Endothelial cell of umbilical vein (primary cell): ENCODE results near the gene WWC1. TPM values are rescaled to one million over a fixed set of nuclear protein-coding genes. Genes with fewer than 3 reads are reported as not detected.

ENCODE experiments used
- BruUV-seq: library from RNA; stranded (reverse); fragments of 400-500 nt; replicated peaks from 2 replicates; lab custom pipeline; 2021; lab: Mats Ljungman, UMichigan
- CTCF ChIA-PET: fragments of 300-600, 350-600 bp; sonication (Branson Sonifier 250); formaldehyde crosslinking; loops from one replicate; lab custom pipeline; 2021; ENCODE audit warnings: antibody characterized with exemption, inconsistent platforms; lab: Charles Lee
- POLR2A ChIA-PET: fragments of 300-600, 350-600 bp; sonication (Branson Sonifier 250); formaldehyde crosslinking; loops from one replicate; lab custom pipeline; 2021; ENCODE audit warnings: antibody characterized with exemption, inconsistent platforms; lab: Charles Lee
- DNase-seq: peaks from one replicate; pipeline ENCODE4 v3.0.0-alpha.2; 2011; ENCODE audit warnings: low read depth, low spot score
- FAIRE-seq: peaks from 2 replicates; lab custom pipeline; 2011; peaks lifted over from hg19 to GRCh38; lab: Jason Lieb, UNC
- H2AFZ ChIP-seq: 2 replicates; pipeline ENCODE4 v1.6.0; 2012; ENCODE audit warnings: low read depth, low read length, control low read depth, inconsistent platforms
- H3K27ac ChIP-seq: 2 replicates; pipeline ENCODE4 v1.5.1; 2011; ENCODE audit warnings: low read depth, mild to moderate bottlenecking, control low read depth, low read length, moderate library complexity; ENCODE audit not compliant: insufficient read depth
- H3K27me3 ChIP-seq, 2 experiments: 2 replicates each; pipeline versions ENCODE4 v1.6.0 to v1.6.1; 2011; ENCODE audit warnings: low read length in 2 of 2, mixed read lengths in 1 of 2; ENCODE audit not compliant: control insufficient read depth in 2 of 2, insufficient read depth in 2 of 2
- H3K36me3 ChIP-seq, 2 experiments: 2 replicates in 1 of 2; 3 replicates in 1 of 2; pipeline ENCODE4 v1.5.1; 2011; ENCODE audit warnings: low read length in 2 of 2, mild to moderate bottlenecking in 1 of 2, moderate library complexity in 1 of 2; ENCODE audit not compliant: control insufficient read depth in 2 of 2, insufficient read depth in 2 of 2; ENCODE audit errors: extremely low read depth in 1 of 2
- H3K4me1 ChIP-seq: 3 replicates; pipeline ENCODE4 v1.5.1; 2011; ENCODE audit warnings: mild to moderate bottlenecking, low read length; ENCODE audit not compliant: control insufficient read depth, insufficient read depth; ENCODE audit errors: extremely low read depth
- H3K4me2 ChIP-seq: 2 replicates; pipeline ENCODE4 v1.6.1; 2011; ENCODE audit warnings: low read length, control low read depth, mixed read lengths; ENCODE audit not compliant: insufficient read depth
- H3K4me3 ChIP-seq, 3 experiments: fragments of 200-600 bp in 1 of 3; sonication (generic), shearing (Covaris generic) in 1 of 3; replicated peaks in 1 of 3; 2 replicates each; pipeline ENCODE4 v1.5.1; 2011 to 2016; ENCODE audit warnings: control low read depth in 3 of 3, low read length in 3 of 3, mild to moderate bottlenecking in 2 of 3, inconsistent platforms in 1 of 3, low read depth in 1 of 3, moderate library complexity in 1 of 3; ENCODE audit not compliant: insufficient read depth in 1 of 3
- H3K79me2 ChIP-seq: 2 replicates; pipeline ENCODE4 v1.6.0; 2012; ENCODE audit warnings: low read length, inconsistent platforms; ENCODE audit not compliant: control insufficient read depth, insufficient read depth
- H3K9ac ChIP-seq: replicated peaks from 2 replicates; pipeline ENCODE3; 2011; ENCODE audit warnings: low read length, control low read depth; ENCODE audit not compliant: insufficient read depth; ENCODE audit errors: extremely low read depth
- H3K9me1 ChIP-seq: replicated peaks from 3 replicates; pipeline ENCODE4 v1.6.0; 2011; ENCODE audit warnings: mild to moderate bottlenecking, low read length; ENCODE audit not compliant: control insufficient read depth, insufficient read depth; ENCODE audit errors: extremely low read depth
- H3K9me3 ChIP-seq: replicated peaks from 2 replicates; pipeline ENCODE4 v1.5.1; 2012; ENCODE audit warnings: low read length, inconsistent platforms; ENCODE audit not compliant: control insufficient read depth, insufficient read depth
- H4K20me1 ChIP-seq: replicated peaks from 2 replicates; pipeline ENCODE3; 2011; ENCODE audit warnings: mild to moderate bottlenecking, low read length; ENCODE audit not compliant: control insufficient read depth, insufficient read depth; ENCODE audit errors: extremely low read depth
- EZH2 ChIP-seq: IDR thresholded peaks from 2 replicates; pipeline ENCODE4 v1.6.1; 2012; ENCODE audit warnings: borderline replicate concordance, low read depth, mild to moderate bottlenecking, moderate library complexity, low read length, inconsistent platforms; ENCODE audit not compliant: severe bottlenecking
- FOS ChIP-seq: IDR thresholded peaks from 2 replicates; pipeline ENCODE4 v1.6.1; 2011; ENCODE audit warnings: mild to moderate bottlenecking, low read length, moderate library complexity, borderline replicate concordance; ENCODE audit not compliant: insufficient read depth
- GATA2 ChIP-seq: IDR thresholded peaks from 2 replicates; pipeline ENCODE4 v1.7.0; 2011; ENCODE audit warnings: low read depth, mild to moderate bottlenecking, moderate library complexity, mixed read lengths, low read length; ENCODE audit not compliant: insufficient read length, insufficient read depth
- JUN ChIP-seq: IDR thresholded peaks from 2 replicates; pipeline ENCODE4 v1.6.1; 2011; ENCODE audit warnings: borderline replicate concordance, low read depth; ENCODE audit not compliant: insufficient read length, insufficient read depth
- MYC ChIP-seq: IDR thresholded peaks from one replicate; pipeline ENCODE4 v1.6.1; 2011; ENCODE audit warnings: mild to moderate bottlenecking, low read depth, low read length
- POLR2A ChIP-seq: IDR thresholded peaks from 2 replicates; pipeline ENCODE4 v1.6.1; 2012; ENCODE audit warnings: low read depth, mild to moderate bottlenecking, control low read depth, low read length
- POLR2AphosphoS5 ChIP-seq: IDR thresholded peaks from 2 replicates; pipeline ENCODE4 v1.6.1; 2012; ENCODE audit warnings: low read depth, mild to moderate bottlenecking, control low read depth, low read length, moderate library complexity; ENCODE audit not compliant: insufficient read depth
- dilution Hi-C: fragments of 300-500 bp; cut with MboI; formaldehyde crosslinking; loops from one replicate; pipeline ENCODE4 v1.15.0; 2019; ENCODE audit warnings: low sequenced_read_pairs; ENCODE audit not compliant: extremely low pct_ligation_motif_present
- intact Hi-C: fragments of 100-400 bp; cut with micrococcal nuclease; formaldehyde crosslinking; loops from one replicate; pipeline ENCODE4 v1.10.0; 2022
- polyA plus RNA-seq, 4 experiments: library from polyadenylated mRNA; depleted of rRNA in 3 of 4; stranded (reverse) in 3 of 4; unstranded in 1 of 4; fragments of >200 nt; gene quantifications; 2 replicates each; pipeline versions ENCODE4 v1.2.1 to v1.2.3, GENCODE V29; 2011 to 2012; ENCODE audit warnings: missing spikeins in 1 of 4
- total RNA-seq: library from RNA; stranded (reverse); gene quantifications from 2 replicates; pipeline ENCODE4 v1.2.3, GENCODE V29; 2021
- TF ChIP-seq, protein P1 (sequence below), 2 donors: IDR thresholded peaks; 1 replicate in 1 of 2; 2 replicates in 1 of 2; pipeline ENCODE4 v1.5.1; 2011; ENCODE audit warnings: low read length in 2 of 2, mild to moderate bottlenecking in 2 of 2, moderate library complexity in 2 of 2, control low read depth in 1 of 2, inconsistent platforms in 1 of 2, low read depth in 1 of 2; ENCODE audit not compliant: insufficient read depth in 1 of 2; ENCODE audit errors: extremely low read depth in 1 of 2
- TF ChIP-seq, protein P2 (sequence below): IDR thresholded peaks from 2 replicates; pipeline ENCODE4 v1.6.1; 2011; ENCODE audit not compliant: insufficient read depth, insufficient read length

WWC1 gene
- total and polyA plus RNA-seq, 2 donors (not counting 3 experiments of a cell fraction or from before 2014, with no cell fraction given), result 0.03 to 0.91 TPM

DNA sequence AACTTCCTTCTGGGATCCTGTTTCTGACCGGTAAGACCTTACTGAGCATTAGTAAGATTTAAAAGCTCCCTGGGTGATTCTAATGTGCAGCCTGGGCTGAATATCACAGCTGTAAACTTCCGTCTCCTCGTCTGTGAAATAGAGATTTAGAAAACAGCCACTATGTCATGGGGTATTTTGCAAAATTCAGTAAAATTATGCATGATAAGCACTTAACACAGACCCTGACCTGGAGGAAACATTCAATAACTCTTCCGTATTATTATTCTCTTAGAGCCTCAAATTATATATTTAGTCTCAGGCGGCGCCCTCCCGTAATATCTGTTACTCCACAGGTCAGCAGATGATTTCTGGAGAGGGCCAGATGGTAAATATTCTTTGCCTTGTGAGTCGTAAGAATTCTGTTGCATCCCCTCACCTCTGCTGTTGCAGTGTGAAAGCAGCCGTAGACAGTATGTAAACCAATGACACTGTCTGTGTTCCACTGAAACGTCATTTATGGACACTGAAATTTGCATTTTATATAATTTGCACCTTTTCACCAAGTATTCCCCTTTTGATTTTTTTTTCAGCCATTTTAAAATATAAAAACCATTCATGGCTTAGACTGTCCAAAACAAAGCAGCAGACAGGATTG is 155.7 kb downstream of the WWC1 start:
- dilution Hi-C loops, result no loop called here
- no peaks in the 10 kb centered on the region for H3K79me2 ChIP-seq
- ChIA-PET CTCF (no interaction called here), POLR2A (no interaction called here)
- no peak overlapping the region for H2AFZ ChIP-seq
- intact Hi-C loops, result no loop called here
- no peaks in the 10 kb centered on the region for H3K4me1 ChIP-seq
- H3K9ac ChIP-seq, result no peak overlapping the region
- H3K9me3 ChIP-seq, result no peaks in the 10 kb centered on the region
- no peak overlapping the region for H3K4me3 ChIP-seq
- H3K9me1 ChIP-seq, result no peaks in the 10 kb centered on the region
- TF ChIP-seq EZH2, result no peak
- no peak for TF ChIP-seq GATA2
- TF ChIP-seq JUN, result no peak
- TF ChIP-seq FOS, result no peak
- TF ChIP-seq, protein P1, sequence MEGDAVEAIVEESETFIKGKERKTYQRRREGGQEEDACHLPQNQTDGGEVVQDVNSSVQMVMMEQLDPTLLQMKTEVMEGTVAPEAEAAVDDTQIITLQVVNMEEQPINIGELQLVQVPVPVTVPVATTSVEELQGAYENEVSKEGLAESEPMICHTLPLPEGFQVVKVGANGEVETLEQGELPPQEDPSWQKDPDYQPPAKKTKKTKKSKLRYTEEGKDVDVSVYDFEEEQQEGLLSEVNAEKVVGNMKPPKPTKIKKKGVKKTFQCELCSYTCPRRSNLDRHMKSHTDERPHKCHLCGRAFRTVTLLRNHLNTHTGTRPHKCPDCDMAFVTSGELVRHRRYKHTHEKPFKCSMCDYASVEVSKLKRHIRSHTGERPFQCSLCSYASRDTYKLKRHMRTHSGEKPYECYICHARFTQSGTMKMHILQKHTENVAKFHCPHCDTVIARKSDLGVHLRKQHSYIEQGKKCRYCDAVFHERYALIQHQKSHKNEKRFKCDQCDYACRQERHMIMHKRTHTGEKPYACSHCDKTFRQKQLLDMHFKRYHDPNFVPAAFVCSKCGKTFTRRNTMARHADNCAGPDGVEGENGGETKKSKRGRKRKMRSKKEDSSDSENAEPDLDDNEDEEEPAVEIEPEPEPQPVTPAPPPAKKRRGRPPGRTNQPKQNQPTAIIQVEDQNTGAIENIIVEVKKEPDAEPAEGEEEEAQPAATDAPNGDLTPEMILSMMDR (IDR thresholded peaks at IDR 0.05; ENCODE audit: extremely low read depth in 1 of 2, insufficient read depth in 1 of 2, low read depth in 1 of 2, low read length in 2 of 2), result no peak
- TF ChIP-seq, protein P2, sequence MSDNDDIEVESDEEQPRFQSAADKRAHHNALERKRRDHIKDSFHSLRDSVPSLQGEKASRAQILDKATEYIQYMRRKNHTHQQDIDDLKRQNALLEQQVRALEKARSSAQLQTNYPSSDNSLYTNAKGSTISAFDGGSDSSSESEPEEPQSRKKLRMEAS, result no peak
- TF ChIP-seq POLR2A, result no peak
- no peak for TF ChIP-seq POLR2AphosphoS5
- no peak for TF ChIP-seq MYC
- no peak overlapping the region for H3K4me2 ChIP-seq
- no peak overlapping the region for H3K27ac ChIP-seq
- no peak for DNase-seq
- no peaks in the 10 kb centered on the region for H3K27me3 ChIP-seq
- H4K20me1 ChIP-seq, result no peaks in the 10 kb centered on the region
- no peak for FAIRE-seq
- no TSS peak for BruUV-seq
- H3K36me3 ChIP-seq, result no peaks in the 10 kb centered on the region
